Neutrophil (primary cell): ENCODE results near the gene FRAT2.

Experiments used
- H3K27ac ChIP-seq: fragments of 200-600 bp; sonication (generic); 2 replicates; pipeline ENCODE4 v1.5.1; 2016; ENCODE audit warnings: mild to moderate bottlenecking, moderate library complexity
- H3K27me3 ChIP-seq: fragments of 200-600 bp; sonication (generic); 2 replicates; pipeline ENCODE4 v1.6.0; 2016; ENCODE audit warnings: mild to moderate bottlenecking
- H3K36me3 ChIP-seq: fragments of 200-600 bp; sonication (generic); 2 replicates; pipeline ENCODE4 v1.5.1; 2017
- H3K4me1 ChIP-seq, 2 experiments: fragments of 200-600 bp in 1 of 2; sonication (generic) in 1 of 2; 1 replicate in 1 of 2; 2 replicates in 1 of 2; pipeline versions ENCODE4 v1.5.1 to v1.6.1; 2013 to 2016; ENCODE audit warnings: low read depth in 1 of 2, low read length in 1 of 2, mild to moderate bottlenecking in 1 of 2, moderate library complexity in 1 of 2; ENCODE audit not compliant: control insufficient read depth in 1 of 2, insufficient read depth in 1 of 2
- H3K4me3 ChIP-seq, 2 experiments: fragments of 200-600 bp in 1 of 2; sonication (generic) in 1 of 2; 1 replicate in 1 of 2; 2 replicates in 1 of 2; pipeline ENCODE4 v1.5.1; 2013 to 2016; ENCODE audit warnings: low read depth in 1 of 2, low read length in 1 of 2, mild to moderate bottlenecking in 1 of 2, moderate library complexity in 1 of 2
- H3K9me3 ChIP-seq: fragments of 200-600 bp; sonication (generic); 2 replicates; pipeline ENCODE4 v1.5.1; 2016
- TF ChIP-seq, protein P1 (sequence below): fragments of 200-600 bp; sonication (generic); IDR thresholded peaks from 2 replicates; pipeline ENCODE4 v1.5.1; 2016; ENCODE audit warnings: antibody characterized with exemption

Gene FRAT2

DNA sequence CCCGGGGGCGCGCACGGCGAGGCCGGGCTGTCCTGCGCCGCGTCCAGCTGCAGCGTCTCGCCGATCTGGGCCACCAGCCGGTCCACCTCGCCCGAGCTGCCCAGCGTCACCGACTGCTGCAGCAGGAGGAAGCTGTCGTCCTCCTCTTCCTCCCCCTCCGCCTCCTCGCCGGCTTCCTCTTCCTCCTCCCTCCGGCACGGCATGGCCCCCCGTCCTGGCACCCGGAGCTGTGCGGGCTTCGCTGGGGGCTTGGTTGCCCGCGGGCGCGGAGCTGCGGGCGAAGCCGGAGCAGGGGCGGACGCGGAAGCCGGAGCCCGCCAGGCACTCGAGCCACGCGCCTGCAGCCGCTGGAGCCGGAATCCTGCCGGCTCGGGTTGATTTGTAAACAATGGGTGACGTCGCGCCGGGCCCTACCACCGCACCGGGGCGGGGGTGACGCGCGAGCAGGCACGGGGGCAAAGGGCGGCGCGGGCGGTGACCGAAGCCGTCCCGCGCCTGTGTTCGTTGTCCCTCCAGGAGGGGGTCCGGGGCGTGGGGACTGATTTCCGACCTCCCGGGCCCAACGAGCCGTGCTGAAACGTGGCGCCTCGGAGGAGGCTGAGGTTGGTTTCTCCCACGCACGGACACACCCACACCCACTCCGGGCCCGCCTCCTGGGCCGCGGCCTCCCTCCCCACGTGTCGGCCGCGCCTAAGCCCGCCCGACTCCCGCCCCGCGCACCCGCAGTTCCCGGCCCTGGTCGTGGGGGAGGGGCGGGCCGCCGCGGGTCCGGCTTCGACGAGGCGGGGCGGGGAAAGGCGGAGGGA is at the start of gene FRAT2:
Gene FRAT2 (minus strand): TSS at position 360 of the 806 bp plus-strand sequence. CDS start 157 bp downstream, at position 203.
- H3K27ac ChIP-seq: peak within 1 kb of the TSS; percentile 99
- no peaks in the 10 kb centered on the region for H3K27me3 ChIP-seq
- TF ChIP-seq, protein P1, sequence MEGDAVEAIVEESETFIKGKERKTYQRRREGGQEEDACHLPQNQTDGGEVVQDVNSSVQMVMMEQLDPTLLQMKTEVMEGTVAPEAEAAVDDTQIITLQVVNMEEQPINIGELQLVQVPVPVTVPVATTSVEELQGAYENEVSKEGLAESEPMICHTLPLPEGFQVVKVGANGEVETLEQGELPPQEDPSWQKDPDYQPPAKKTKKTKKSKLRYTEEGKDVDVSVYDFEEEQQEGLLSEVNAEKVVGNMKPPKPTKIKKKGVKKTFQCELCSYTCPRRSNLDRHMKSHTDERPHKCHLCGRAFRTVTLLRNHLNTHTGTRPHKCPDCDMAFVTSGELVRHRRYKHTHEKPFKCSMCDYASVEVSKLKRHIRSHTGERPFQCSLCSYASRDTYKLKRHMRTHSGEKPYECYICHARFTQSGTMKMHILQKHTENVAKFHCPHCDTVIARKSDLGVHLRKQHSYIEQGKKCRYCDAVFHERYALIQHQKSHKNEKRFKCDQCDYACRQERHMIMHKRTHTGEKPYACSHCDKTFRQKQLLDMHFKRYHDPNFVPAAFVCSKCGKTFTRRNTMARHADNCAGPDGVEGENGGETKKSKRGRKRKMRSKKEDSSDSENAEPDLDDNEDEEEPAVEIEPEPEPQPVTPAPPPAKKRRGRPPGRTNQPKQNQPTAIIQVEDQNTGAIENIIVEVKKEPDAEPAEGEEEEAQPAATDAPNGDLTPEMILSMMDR: peak; percentile 41
- peaks cover 38% of the 10 kb centered on the region for H3K36me3 ChIP-seq
- H3K4me3 ChIP-seq: peak within 1 kb of the TSS; percentile 88 to 89
- H3K9me3 ChIP-seq: no peaks in the 10 kb centered on the region
- peaks cover 51 to 53% of the 10 kb centered on the region in 2 experiments for H3K4me1 ChIP-seq

- TF ChIP-seq, protein P1: no peak
- Histone ChIP-seq H3K27me3 (no peaks in the 10 kb centered on the region), H3K27ac (peak overlapping the region; percentile 16), H3K4me3 (no peak overlapping the region), H3K36me3 (peaks cover 44% of the 10 kb centered on the region), H3K4me1 (peaks cover 10 to 23% of the 10 kb centered on the region in 2 experiments), H3K9me3 (no peaks in the 10 kb centered on the region)
These were observed 49.6 kb upstream of the FRAT2 start for GRCh38 chr10:97384156-97384555.

GRCh38 chr10:97383159-97383558 is 48.6 kb upstream of the FRAT2 start:
- peaks cover 43% of the 10 kb centered on the region for H3K36me3 ChIP-seq
- peaks cover 14 to 23% of the 10 kb centered on the region in 2 experiments for H3K4me1 ChIP-seq
- TF ChIP-seq, protein P1: no peak
- H3K4me3 ChIP-seq: no peak overlapping the region
- no peaks in the 10 kb centered on the region for H3K9me3 ChIP-seq
- H3K27ac ChIP-seq: peak overlapping the region; percentile 16
- H3K27me3 ChIP-seq: no peaks in the 10 kb centered on the region

- Histone ChIP-seq H3K4me1 (peaks cover 27 to 34% of the 10 kb centered on the region in 2 experiments), H3K9me3 (no peaks in the 10 kb centered on the region), H3K27me3 (no peaks in the 10 kb centered on the region), H3K4me3 (no peak overlapping the region), H3K27ac (peak overlapping the region; percentile 66), H3K36me3 (peaks cover 50% of the 10 kb centered on the region)
- TF ChIP-seq, protein P1: no peak
These were observed 47.1 kb upstream of the FRAT2 start for GRCh38 chr10:97381626-97382025.

- peaks cover 50% of the 10 kb centered on the region for H3K36me3 ChIP-seq
- peak overlapping the region; percentile 66 for H3K27ac ChIP-seq
- TF ChIP-seq, protein P1: no peak
These were observed 46.0 kb upstream of the FRAT2 start for GRCh38 chr10:97380516-97380915.

More at GRCh38 chr10:97380516-97380915, 46.0 kb upstream of the FRAT2 start:
- H3K4me3 ChIP-seq: no peak overlapping the region
- H3K4me1 ChIP-seq: peaks cover 38 to 45% of the 10 kb centered on the region in 2 experiments
- no peaks in the 10 kb centered on the region for H3K9me3 ChIP-seq
- no peaks in the 10 kb centered on the region for H3K27me3 ChIP-seq
